Adrenal gland (tissue), 12 donors: ENCODE measurements around the gene TNRC6C. TPM values are rescaled to one million over a fixed set of nuclear protein-coding genes. Genes with fewer than 3 reads are reported as not detected.

Experiments
- DNase-seq, 7 donors: peaks; one replicate each; pipeline ENCODE4 v3.0.0-alpha.2; 2019 to 2020
- H3K27ac ChIP-seq, 5 donors: fragments of 200-600 bp; sonication (generic) in 4 of 5; 1 replicate in 3 of 5; 2 replicates in 2 of 5; pipeline versions ENCODE4 v1.5.1 to v1.8.0; 2016 to 2020; ENCODE audit warnings: mild to moderate bottlenecking in 1 of 5
- H3K27me3 ChIP-seq: fragments of 200-600 bp; 2 replicates; pipeline ENCODE4 v1.8.0; 2021
- H3K36me3 ChIP-seq, 2 donors: fragments of 200-600 bp; replicated peaks in 1 of 2; 1 replicate in 1 of 2; 2 replicates in 1 of 2; pipeline versions ENCODE4 v1.5.1 to v1.8.0; 2018 to 2022
- H3K4me1 ChIP-seq, 2 donors: fragments of 200-600 bp; replicated peaks in 1 of 2; 1 replicate in 1 of 2; 2 replicates in 1 of 2; pipeline versions ENCODE4 v1.5.1 to v1.8.0; 2018 to 2021
- H3K4me3 ChIP-seq, 4 donors: fragments of 200-600 bp; sonication (generic) in 3 of 4; one replicate each; pipeline ENCODE4 v1.5.1; 2016 to 2018
- H3K9me3 ChIP-seq, 3 donors: fragments of 200-600 bp; sonication (generic) in 1 of 3; replicated peaks in 1 of 3; 1 replicate in 2 of 3; 2 replicates in 1 of 3; pipeline versions ENCODE4 v1.5.1 to v1.8.0; 2016 to 2021
- CTCF ChIP-seq, 6 experiments: fragments of 450-650 bp in 4 of 6; fragments of 200-600 bp in 2 of 6; sonication (generic) in 1 of 6; IDR thresholded peaks; 1 replicate in 5 of 6; 2 replicates in 1 of 6; pipeline versions ENCODE4 v1.5.1 to v1.8.0; 2016 to 2021; ENCODE audit warnings: antibody characterized with exemption in 6 of 6, mild to moderate bottlenecking in 2 of 6, moderate library complexity in 1 of 6
- POLR2A ChIP-seq, 2 donors: fragments of 450-650 bp; IDR thresholded peaks; one replicate each; pipeline ENCODE4 v1.6.1; 2017; ENCODE audit warnings: antibody characterized with exemption in 2 of 2, mild to moderate bottlenecking in 2 of 2, moderate library complexity in 1 of 2
- whole genome bisulfite sequencing, 4 donors: extraction: QIAGEN DNeasy Blood & Tissue Kit in 2 of 4; methylation state at CpG; one replicate each; pipeline versions ENCODE4 v1.1.5 to v1.1.7; 2013 to 2017; 5-methylcytosine and 5-hydroxymethylcytosine counted together
- intact Hi-C, 2 donors: fragments of 100-400 bp; cut with DNase I; formaldehyde crosslinking; loops; one replicate each; pipeline versions ENCODE4 v1.14.1 to v1.15.0; 2022 to 2023
- polyA plus RNA-seq, 3 donors: library from polyadenylated mRNA; stranded (reverse); fragments of 200-250 nt in 2 of 3; fragments of 350-450 nt in 1 of 3; fragmentation: Illumina TruSeq in 1 of 3; extraction: RNeasy Lipid Tissue Mini Kit (QIAGEN cat#74804) in 1 of 3; gene quantifications; one replicate each; pipeline ENCODE4 v1.2.3, GENCODE V29; 2013 to 2014
- total RNA-seq, 9 donors: library from RNA; depleted of rRNA in 4 of 9; stranded (reverse); fragments of >200 nt in 4 of 9; fragments of 120-200 nt in 1 of 9; fragmentation: NEBNext Ultra II Directional in 1 of 9; extraction: Animal tissue kit (Norgen Biotek cat#: 25700) in 1 of 9; gene quantifications; one replicate each; pipeline versions ENCODE4 v1.1.0 to v1.2.4, GENCODE V29; 2013 to 2023
- donor health status: healthy with polysubstance abuse.
- donor health status: Bipolar disorder and iron deficiency.
- donor health status: DM: yes; HTN: yes; CAD: no.
- donor health status: DM: no; HTN: no; CAD: no.
- donor health status: DM: no; HTN: no; CAD: no.
- donor health status: DM: yes; HTN: yes; CAD: no.

TNRC6C gene
- total and polyA plus RNA-seq, 12 donors = 2.8 to 18.7 (median 11.2) TPM

- DNase-seq = peak in 6 of 7 donors; percentile 50 to 79 (median 64)
- H3K27ac ChIP-seq = peak overlapping the region in 4 of 5 donors; percentile 70 to 91 (median 72)
- no peaks in the 10 kb centered on the region for H3K9me3 ChIP-seq
- H3K27me3 ChIP-seq = peaks cover 10% of the 10 kb centered on the region
- H3K36me3 ChIP-seq = no peaks in the 10 kb centered on the region
- TF ChIP-seq POLR2A (IDR thresholded peaks at IDR 0.05) (peak in 1 of 2 donors; percentile 21), CTCF (IDR thresholded peaks at IDR 0.05) (no peak)
- peaks cover 12 to 47% of the 10 kb centered on the region in 2 donors for H3K4me1 ChIP-seq
- peak overlapping the region in 3 of 4 donors; percentile 11 to 74 (median 33) for H3K4me3 ChIP-seq
- WGBS, 4 donors = 44 to 58% (median 51%) methylated on average over 3 to 25 of the region's 25 CpGs
- intact Hi-C loops = loop anchor here in 1 of 2 donors (5.0 kb wide), 1 partner anchor 45 kb away; no protein-coding TSS in a partner anchor
Observed at GRCh38 chr17:78127239-78127887, 168.9 kb downstream of the TNRC6C start.

DNA sequence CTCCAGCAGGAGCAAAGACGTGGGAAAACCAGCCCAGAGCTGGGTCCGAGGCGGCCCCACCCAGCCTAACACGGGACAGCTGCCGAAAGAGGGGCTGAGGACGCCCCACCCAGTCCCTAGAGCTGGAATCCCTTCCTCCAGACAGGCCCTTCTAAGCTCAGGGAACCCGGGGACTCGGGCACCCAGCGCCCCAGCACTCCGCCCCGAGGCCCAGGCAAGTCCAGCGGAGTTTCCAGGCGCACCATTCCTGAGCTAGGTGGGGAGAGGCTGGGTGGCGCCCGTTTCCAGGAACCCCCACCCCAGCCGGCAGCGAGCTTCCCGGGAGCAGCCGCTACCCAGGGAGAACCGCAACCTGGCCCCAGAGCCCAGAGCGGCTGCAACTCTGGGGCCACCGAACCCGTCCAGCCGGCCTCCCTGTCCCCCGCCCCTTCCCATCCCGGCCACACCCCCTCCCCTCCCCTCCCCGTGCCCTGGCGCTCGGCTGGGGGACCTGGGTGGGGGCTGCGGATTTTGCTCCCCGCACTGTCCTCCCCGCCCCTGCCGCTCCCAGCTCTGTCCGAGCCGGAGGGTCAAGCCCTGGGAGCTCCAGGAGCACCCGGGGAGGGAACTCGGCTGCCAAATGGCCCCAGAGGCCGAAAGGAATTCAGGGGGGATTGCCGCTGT lies 169.5 kb downstream of the TNRC6C start:
- no peak for TF ChIP-seq CTCF (IDR thresholded peaks at IDR 0.05)
- TF ChIP-seq POLR2A (IDR thresholded peaks at IDR 0.05) = no peak
- WGBS, 4 donors = 7 to 23% (median 15%) methylated on average over 8 to 39 of the region's 39 CpGs
- Histone ChIP-seq H3K4me3 (peak overlapping the region in 3 of 4 donors; percentile 18 to 74 (median 33)), H3K27me3 (peaks cover 11% of the 10 kb centered on the region), H3K27ac (peak overlapping the region in 4 of 5 donors; percentile 70 to 91 (median 72)), H3K4me1 (peaks cover 12 to 47% of the 10 kb centered on the region in 2 donors), H3K36me3 (no peaks in the 10 kb centered on the region), H3K9me3 (no peaks in the 10 kb centered on the region)
- DNase-seq = no peak
- intact Hi-C loops = loop anchor here in 1 of 2 donors (5.0 kb wide), 1 partner anchor 44 kb away; no protein-coding TSS in a partner anchor

- H3K9me3 ChIP-seq = no peaks in the 10 kb centered on the region
- 1 to 9% (median 4%) methylated on average over 15 to 54 of the region's 54 CpGs for WGBS, 4 donors
- H3K4me1 ChIP-seq = peaks cover 12 to 47% of the 10 kb centered on the region in 2 donors
- TF ChIP-seq CTCF (IDR thresholded peaks at IDR 0.05) (no peak), POLR2A (IDR thresholded peaks at IDR 0.05) (no peak)
- peak in 1 of 7 donors; percentile 28 for DNase-seq
- no peaks in the 10 kb centered on the region for H3K36me3 ChIP-seq
- intact Hi-C loops = loop anchor here in 1 of 2 donors (5.0 kb wide), 1 partner anchor 44 kb away; no protein-coding TSS in a partner anchor
- peaks cover 11% of the 10 kb centered on the region for H3K27me3 ChIP-seq
- peak within 1 kb of the TSS in 4 of 5 donors; percentile 70 to 91 (median 72) for H3K27ac ChIP-seq
- peak within 1 kb of the TSS in 3 of 4 donors; percentile 18 to 74 (median 33) for H3K4me3 ChIP-seq
Observed at GRCh38 chr17:78128551-78129350, 170.2 kb downstream of the TNRC6C start, which contains the start of gene TMC6. TMC6 (minus strand) TSS chr17:78128755; CDS start chr17:78126832, 1,923 bp downstream.
